OCI-LY3 (cell line): ENCODE data around the gene CADPS.

Experiments used
- CTCF ChIP-seq: fragments of 200-600, 300-600 bp; sonication (generic); IDR thresholded peaks from 2 replicates; pipeline ENCODE4 v1.5.1; 2014; ENCODE audit warnings: antibody characterized with exemption, low read length, low read depth
- EZH2phosphoT487 ChIP-seq: fragments of 200-600 bp; shearing (Covaris generic); IDR thresholded peaks from 2 replicates; pipeline ENCODE4 v1.6.1; 2018; ENCODE audit warnings: antibody characterized with exemption, mixed run types, low read depth

- no peak for TF ChIP-seq CTCF
- TF ChIP-seq EZH2phosphoT487: no peak
These were observed 328.9 kb downstream of the CADPS start for GRCh38 chr3:62546266-62546665.
